Smooth muscle cell (in vitro differentiated cells): ENCODE results near the gene SCARF1. TPM values are rescaled to one million over a fixed set of nuclear protein-coding genes. Genes with fewer than 3 reads are reported as not detected.
"Not testable (repeated sequence)": the region's sequence is repeated elsewhere in the genome, so short reads cannot be mapped to it uniquely, and the experiment has no call there.

Experiments used
- DNase-seq: peaks from one replicate; lab custom pipeline; 2025; ENCODE audit not compliant: unreplicated experiment; lab: John Stamatoyannopoulos, UW
- H2AFZ ChIP-seq: fragments of 200-600 bp; sonication (generic); 2 replicates; pipeline ENCODE4 v1.6.0; 2016; ENCODE audit warnings: antibody characterized with exemption, low read depth, mild to moderate bottlenecking
- H3F3A ChIP-seq: fragments of 200-600 bp; sonication (generic); 2 replicates; pipeline ENCODE4 v1.6.0; 2017; ENCODE audit warnings: antibody characterized with exemption, low read depth
- H3K27ac ChIP-seq: fragments of 200-600 bp; sonication (generic); 2 replicates; pipeline ENCODE4 v1.5.1; 2016; ENCODE audit warnings: low read depth, mild to moderate bottlenecking
- H3K27me3 ChIP-seq: fragments of 200-600 bp; sonication (generic); 2 replicates; pipeline ENCODE4 v1.6.1; 2016; ENCODE audit warnings: low read depth, mild to moderate bottlenecking
- H3K36me3 ChIP-seq: fragments of 200-600 bp; sonication (generic); 2 replicates; pipeline ENCODE4 v1.5.1; 2016; ENCODE audit warnings: low read depth
- H3K4me1 ChIP-seq: fragments of 200-600 bp; sonication (generic); 2 replicates; pipeline ENCODE4 v1.5.1; 2016; ENCODE audit warnings: low read depth
- H3K4me2 ChIP-seq: fragments of 200-600 bp; sonication (generic); 2 replicates; pipeline ENCODE4 v1.6.0; 2016; ENCODE audit warnings: mild to moderate bottlenecking
- H3K4me3 ChIP-seq: fragments of 200-600 bp; sonication (generic); 2 replicates; pipeline ENCODE4 v1.5.1; 2016; ENCODE audit warnings: mild to moderate bottlenecking
- H3K79me2 ChIP-seq: fragments of 200-600 bp; sonication (generic); 2 replicates; pipeline ENCODE4 v1.6.0; 2016; ENCODE audit warnings: low read depth, mild to moderate bottlenecking
- H3K9ac ChIP-seq: fragments of 200-600 bp; sonication (generic); 2 replicates; pipeline ENCODE4 v1.6.0; 2016; ENCODE audit warnings: low read depth
- H3K9me3 ChIP-seq: fragments of 200-600 bp; sonication (generic); replicated peaks from 2 replicates; pipeline ENCODE4 v1.5.1; 2016; ENCODE audit warnings: low read depth
- H4K20me1 ChIP-seq: fragments of 200-600 bp; sonication (generic); 2 replicates; pipeline ENCODE4 v1.6.0; 2016; ENCODE audit warnings: low read depth
- CTCF ChIP-seq: fragments of 200-600 bp; sonication (generic); IDR thresholded peaks from 2 replicates; pipeline ENCODE4 v1.5.1; 2017; ENCODE audit warnings: borderline replicate concordance, mild to moderate bottlenecking, antibody characterized with exemption; ENCODE audit not compliant: insufficient read depth, poor library complexity, severe bottlenecking
- WGBS: methylation state at CpG from one replicate; pipeline ENCODE4 v1.1.7; 2016; ENCODE audit warnings: low lambda C conversion rate; 5-methylcytosine and 5-hydroxymethylcytosine counted together
- polyA plus RNA-seq: library from polyadenylated mRNA; unstranded; fragments of >200 nt; fragmentation: Nextera tagmentation; extraction: Ambion mirVana; gene quantifications from 2 replicates; pipeline ENCODE4 v1.2.1, GENCODE V29; 2016
- total RNA-seq: library from RNA; depleted of rRNA; stranded (reverse); fragments of >200 nt; gene quantifications from 2 replicates; pipeline ENCODE4 v1.2.3, GENCODE V29; 2014

The SCARF1 gene
- total RNA-seq (0.45 and 0.63 TPM in 2 replicates), polyA plus RNA-seq (0.11 and 0.65 TPM in 2 replicates)

DNA sequence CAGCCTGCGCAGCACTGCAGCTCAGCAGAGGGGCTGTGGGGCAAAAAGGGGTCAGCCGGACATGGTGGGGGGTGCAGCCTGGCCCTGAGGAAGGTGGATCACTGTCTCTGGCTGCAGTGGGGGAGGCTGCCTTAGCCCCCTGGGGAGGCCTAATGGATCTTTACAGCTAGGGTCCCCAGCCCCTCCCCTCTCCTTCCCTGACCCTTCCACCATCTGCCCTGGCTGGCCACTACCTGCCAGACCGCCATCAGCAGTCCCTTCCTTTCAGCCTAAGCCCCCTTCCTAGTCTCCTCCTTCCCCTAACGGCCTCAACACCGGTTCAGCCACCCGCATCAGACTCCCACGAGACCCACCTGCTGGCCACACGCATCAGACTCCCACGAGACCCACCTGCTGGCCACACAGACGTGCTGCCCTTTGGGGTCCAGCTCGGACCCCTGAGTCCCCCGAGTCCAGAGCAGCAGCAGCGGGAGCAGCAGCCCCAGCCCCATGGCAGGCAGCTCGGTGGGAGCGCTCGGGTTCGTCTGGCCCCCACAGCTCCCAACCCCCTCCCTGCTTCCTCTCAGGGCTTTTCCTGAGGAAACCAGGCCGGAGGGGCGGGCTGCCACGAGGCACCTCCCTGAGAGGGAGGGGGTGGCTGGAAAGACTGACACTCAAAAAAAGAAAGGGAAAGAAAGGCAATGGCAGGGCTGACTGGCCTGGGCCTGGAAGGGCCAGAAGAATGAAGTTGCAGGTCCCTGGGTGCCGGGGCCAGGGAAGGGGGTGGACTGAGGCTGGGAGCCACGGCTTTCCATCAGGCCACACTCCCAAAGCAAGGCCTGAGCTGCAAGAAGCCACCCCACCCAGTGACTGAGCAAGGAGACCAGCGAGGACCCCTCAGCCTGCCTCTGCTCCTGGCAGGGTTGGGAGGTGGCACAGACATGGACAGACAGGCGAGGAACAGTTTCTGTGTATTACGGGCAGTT is at the start of gene SCARF1:
TSS of gene SCARF1 (minus strand) at position 526 of the 965 bp plus-strand sequence. CDS start at position 491, 35 bp downstream.
- Histone ChIP-seq H3K4me3 (no peak within 1 kb of the TSS), H2AFZ (no peak within 1 kb of the TSS), H3K27ac (no peak within 1 kb of the TSS), H3K4me2 (no peak within 1 kb of the TSS), H3K79me2 (no peaks in the 10 kb centered on the region), H4K20me1 (peaks cover 7% of the 10 kb centered on the region), H3K4me1 (peaks cover 13% of the 10 kb centered on the region), H3K9me3 (no peaks in the 10 kb centered on the region), H3K36me3 (no peaks in the 10 kb centered on the region), H3F3A (peaks cover 28% of the 10 kb centered on the region), H3K27me3 (no peaks in the 10 kb centered on the region), H3K9ac (no peak within 1 kb of the TSS)
- no peak for DNase-seq
- 85% methylated on average over 22 of the region's 25 CpGs for WGBS
- no peak for TF ChIP-seq CTCF

- DNase-seq, result no peak
- 75% methylated on average over 7 of the region's 7 CpGs for WGBS
- Histone ChIP-seq H2AFZ (no peak overlapping the region), H4K20me1 (no peaks in the 10 kb centered on the region), H3K27ac (no peak overlapping the region), H3K79me2 (no peaks in the 10 kb centered on the region), H3K27me3 (no peaks in the 10 kb centered on the region), H3K9me3 (no peaks in the 10 kb centered on the region), H3K4me2 (no peak overlapping the region), H3K4me3 (no peak overlapping the region), H3K4me1 (no peaks in the 10 kb centered on the region), H3K36me3 (no peaks in the 10 kb centered on the region), H3F3A (no peaks in the 10 kb centered on the region), H3K9ac (no peak overlapping the region)
- TF ChIP-seq CTCF, result no peak
Measured at GRCh38 chr17:1693339-1693738, 47.8 kb upstream of the SCARF1 start.

DNA sequence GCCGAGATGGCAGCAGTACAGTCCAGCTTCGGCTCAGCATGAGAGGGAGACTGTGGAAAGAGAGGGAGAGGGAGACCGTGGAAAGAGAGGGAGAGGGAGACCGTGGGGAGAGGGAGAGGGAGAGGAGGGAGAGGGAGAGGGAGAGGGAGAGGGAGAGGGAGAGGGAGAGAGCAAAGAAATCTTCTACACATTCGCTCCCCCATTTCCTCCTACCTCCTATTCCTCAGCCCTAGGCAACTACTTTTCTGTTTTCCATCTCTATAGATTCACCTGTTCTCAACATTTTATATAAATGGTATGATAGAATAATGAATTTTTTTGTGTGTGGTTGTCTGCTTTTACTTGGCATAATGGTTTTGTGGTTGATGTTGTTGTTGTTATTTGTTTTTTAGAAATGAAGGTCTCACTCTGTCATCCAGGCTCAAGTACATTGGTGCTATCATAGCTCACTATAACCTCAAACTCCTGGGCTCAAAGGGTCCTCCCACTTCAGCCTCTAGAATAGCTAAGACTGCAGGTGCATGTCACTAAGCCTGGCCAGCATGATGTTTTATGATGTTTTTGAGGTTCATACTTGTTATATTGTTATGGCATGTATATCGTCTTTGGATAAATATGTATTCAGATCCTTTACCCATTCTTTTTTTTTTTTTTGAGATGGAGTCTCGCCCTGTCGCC is 45.2 kb upstream of the SCARF1 start:
- Histone ChIP-seq H3K9ac (no peak overlapping the region), H3K4me1 (no peaks in the 10 kb centered on the region), H3K9me3 (no peaks in the 10 kb centered on the region), H3K4me2 (no peak overlapping the region), H3K27me3 (no peaks in the 10 kb centered on the region), H3F3A (no peaks in the 10 kb centered on the region), H4K20me1 (no peaks in the 10 kb centered on the region), H3K4me3 (no peak overlapping the region), H3K36me3 (no peaks in the 10 kb centered on the region), H2AFZ (no peak overlapping the region), H3K79me2 (no peaks in the 10 kb centered on the region), H3K27ac (no peak overlapping the region)
- DNase-seq, result no peak
- no peak for TF ChIP-seq CTCF
- WGBS, result 90% methylated on average over 4 of the region's 8 CpGs

GRCh38 chr17:1688405-1688804 is 42.9 kb upstream of the SCARF1 start:
- not testable (repeated sequence) for H3K36me3 ChIP-seq, H3K4me1 ChIP-seq, H3K4me2 ChIP-seq, H3K4me3 ChIP-seq, H3K9ac ChIP-seq, H3K27me3 ChIP-seq, H3K79me2 ChIP-seq, H3K9me3 ChIP-seq, H2AFZ ChIP-seq, H4K20me1 ChIP-seq, H3F3A ChIP-seq, DNase-seq, H3K27ac ChIP-seq
- WGBS, result 86% methylated on average over 6 of the region's 6 CpGs
